ENCODE results near the gene SEC24A.
"Not testable (repeated sequence)": the region's sequence is repeated elsewhere in the genome, so short reads cannot be mapped to it uniquely, and the experiment has no call there.

Gene SEC24A

GRCh38 chr5:134648425-134649162 lies at the start of gene SEC24A:
TSS of gene SEC24A (plus strand) at chr5:134648785. CDS start at chr5:134649077, 292 bp downstream.
- Mint-ChIP-seq H3K27ac (peak within 1 kb of the TSS; percentile 100), H3K4me3 (peak within 1 kb of the TSS; percentile 100), H3K9me3 (no peaks in the 10 kb centered on the region), H3K36me3 (no peaks in the 10 kb centered on the region), H3K27me3 (no peaks in the 10 kb centered on the region), H3K4me1 (peaks cover 14% of the 10 kb centered on the region)
- peak; percentile 82 to 86 for DNase-seq (ENCODE audit: low spot score in 2 of 2)
- peak; percentile 85 for ATAC-seq (ENCODE audit: low read depth)

- not testable (repeated sequence) for H3K9me3 Mint-ChIP-seq; ATAC-seq (ENCODE audit: low read depth); H3K36me3 Mint-ChIP-seq; H3K27me3 Mint-ChIP-seq; DNase-seq (ENCODE audit: low spot score in 2 of 2); H3K4me1 Mint-ChIP-seq; H3K4me3 Mint-ChIP-seq; H3K27ac Mint-ChIP-seq
Measured at GRCh38 chr5:134599820-134600219, 48.8 kb upstream of the SEC24A start.

GRCh38 chr5:134600600-134600999 lies 48.0 kb upstream of the SEC24A start:
- Mint-ChIP-seq H3K36me3 (peaks cover 4% of the 10 kb centered on the region), H3K4me1 (no peaks in the 10 kb centered on the region), H3K27me3 (no peaks in the 10 kb centered on the region), H3K4me3 (no peak overlapping the region), H3K27ac (no peak overlapping the region), H3K9me3 (no peaks in the 10 kb centered on the region)
- DNase-seq (ENCODE audit: low spot score in 2 of 2) (no peak), ATAC-seq (ENCODE audit: low read depth) (no peak)

- DNase-seq (ENCODE audit: low spot score in 2 of 2) (no peak), ATAC-seq (ENCODE audit: low read depth) (no peak)
- Mint-ChIP-seq H3K36me3 (peaks cover 9% of the 10 kb centered on the region), H3K9me3 (no peaks in the 10 kb centered on the region), H3K4me3 (no peak overlapping the region), H3K27me3 (no peaks in the 10 kb centered on the region), H3K27ac (no peak overlapping the region), H3K4me1 (no peaks in the 10 kb centered on the region)
Measured at GRCh38 chr5:134603059-134603458, 45.5 kb upstream of the SEC24A start.

- Mint-ChIP-seq H3K36me3 (peaks cover 19% of the 10 kb centered on the region), H3K9me3 (no peaks in the 10 kb centered on the region), H3K4me1 (no peaks in the 10 kb centered on the region), H3K4me3 (no peak overlapping the region), H3K27me3 (no peaks in the 10 kb centered on the region), H3K27ac (peak overlapping the region; percentile 41)
- ATAC-seq (ENCODE audit: low read depth) (no peak), DNase-seq (ENCODE audit: low spot score in 2 of 2) (no peak)
Measured at GRCh38 chr5:134604908-134605307, 43.7 kb upstream of the SEC24A start.

- ATAC-seq (ENCODE audit: low read depth) (no peak), DNase-seq (ENCODE audit: low spot score in 2 of 2) (no peak)
- no peaks in the 10 kb centered on the region for H3K4me1 Mint-ChIP-seq
- H3K9me3 Mint-ChIP-seq: no peaks in the 10 kb centered on the region
- no peaks in the 10 kb centered on the region for H3K27me3 Mint-ChIP-seq
- peaks cover 22% of the 10 kb centered on the region for H3K36me3 Mint-ChIP-seq
- no peak overlapping the region for H3K4me3 Mint-ChIP-seq
- H3K27ac Mint-ChIP-seq: no peak overlapping the region
Measured at GRCh38 chr5:134606726-134607125, 41.9 kb upstream of the SEC24A start.

- H3K9me3 Mint-ChIP-seq: no peaks in the 10 kb centered on the region
- H3K4me3 Mint-ChIP-seq: no peak overlapping the region
- ATAC-seq (ENCODE audit: low read depth) (no peak), DNase-seq (ENCODE audit: low spot score in 2 of 2) (no peak)
- no peaks in the 10 kb centered on the region for H3K27me3 Mint-ChIP-seq
- H3K36me3 Mint-ChIP-seq: peaks cover 25% of the 10 kb centered on the region
- no peaks in the 10 kb centered on the region for H3K4me1 Mint-ChIP-seq
- peak overlapping the region; percentile 43 for H3K27ac Mint-ChIP-seq
Measured at GRCh38 chr5:134608555-134608954, 40.0 kb upstream of the SEC24A start.

GRCh38 chr5:134609232-134609851 lies 39.2 kb upstream of the SEC24A start:
- no peak for ATAC-seq (ENCODE audit: low read depth)
- no peaks in the 10 kb centered on the region for H3K27me3 Mint-ChIP-seq
- H3K4me3 Mint-ChIP-seq: no peak overlapping the region
- no peak for DNase-seq (ENCODE audit: low spot score in 2 of 2)
- H3K36me3 Mint-ChIP-seq: peaks cover 29% of the 10 kb centered on the region
- no peak overlapping the region for H3K27ac Mint-ChIP-seq
- no peaks in the 10 kb centered on the region for H3K9me3 Mint-ChIP-seq
- H3K4me1 Mint-ChIP-seq: no peaks in the 10 kb centered on the region

- no peaks in the 10 kb centered on the region for H3K27me3 Mint-ChIP-seq
- ATAC-seq (ENCODE audit: low read depth) (no peak), DNase-seq (ENCODE audit: low spot score in 2 of 2) (no peak)
- no peaks in the 10 kb centered on the region for H3K4me1 Mint-ChIP-seq
- no peak overlapping the region for H3K4me3 Mint-ChIP-seq
- H3K9me3 Mint-ChIP-seq: no peaks in the 10 kb centered on the region
- H3K36me3 Mint-ChIP-seq: peaks cover 31% of the 10 kb centered on the region
- no peak overlapping the region for H3K27ac Mint-ChIP-seq
Measured at GRCh38 chr5:134610725-134611124, 37.9 kb upstream of the SEC24A start.

- DNase-seq (ENCODE audit: low spot score in 2 of 2) (no peak), ATAC-seq (ENCODE audit: low read depth) (no peak)
- peaks cover 32% of the 10 kb centered on the region for H3K36me3 Mint-ChIP-seq
Measured at GRCh38 chr5:134611515-134611914, 37.1 kb upstream of the SEC24A start.

GRCh38 chr5:134614450-134615085 lies 34.0 kb upstream of the SEC24A start:
- ATAC-seq (ENCODE audit: low read depth) (no peak), DNase-seq (ENCODE audit: low spot score in 2 of 2) (no peak)
- no peaks in the 10 kb centered on the region for H3K9me3 Mint-ChIP-seq
- no peak overlapping the region for H3K27ac Mint-ChIP-seq
- no peak overlapping the region for H3K4me3 Mint-ChIP-seq
- no peaks in the 10 kb centered on the region for H3K27me3 Mint-ChIP-seq
- no peaks in the 10 kb centered on the region for H3K4me1 Mint-ChIP-seq
- peaks cover 23% of the 10 kb centered on the region for H3K36me3 Mint-ChIP-seq

More at GRCh38 chr5:134611515-134611914, 37.1 kb upstream of the SEC24A start:
- H3K9me3 Mint-ChIP-seq: no peaks in the 10 kb centered on the region
- no peaks in the 10 kb centered on the region for H3K4me1 Mint-ChIP-seq
- no peak overlapping the region for H3K27ac Mint-ChIP-seq
- no peaks in the 10 kb centered on the region for H3K27me3 Mint-ChIP-seq
- H3K4me3 Mint-ChIP-seq: no peak overlapping the region

GRCh38 chr5:134620634-134621033 lies 28.0 kb upstream of the SEC24A start:
- Mint-ChIP-seq H3K9me3 (no peaks in the 10 kb centered on the region), H3K4me3 (no peak overlapping the region), H3K27ac (no peak overlapping the region), H3K4me1 (peaks cover 10% of the 10 kb centered on the region), H3K36me3 (peaks cover 17% of the 10 kb centered on the region), H3K27me3 (no peaks in the 10 kb centered on the region)
- ATAC-seq (ENCODE audit: low read depth) (no peak), DNase-seq (ENCODE audit: low spot score in 2 of 2) (no peak)

- Mint-ChIP-seq H3K27me3 (no peaks in the 10 kb centered on the region), H3K9me3 (no peaks in the 10 kb centered on the region), H3K27ac (no peak overlapping the region), H3K4me1 (peaks cover 15% of the 10 kb centered on the region), H3K36me3 (peaks cover 10% of the 10 kb centered on the region), H3K4me3 (no peak overlapping the region)
- ATAC-seq (ENCODE audit: low read depth) (no peak), DNase-seq (ENCODE audit: low spot score in 2 of 2) (no peak)
Measured at GRCh38 chr5:134625559-134625958, 23.0 kb upstream of the SEC24A start.

GRCh38 chr5:134626369-134627014 lies 22.1 kb upstream of the SEC24A start:
- DNase-seq (ENCODE audit: low spot score in 2 of 2) (no peak), ATAC-seq (ENCODE audit: low read depth) (no peak)
- Mint-ChIP-seq H3K9me3 (no peaks in the 10 kb centered on the region), H3K36me3 (peaks cover 10% of the 10 kb centered on the region), H3K4me1 (peaks cover 15% of the 10 kb centered on the region), H3K27ac (peak overlapping the region; percentile 81), H3K27me3 (no peaks in the 10 kb centered on the region), H3K4me3 (no peak overlapping the region)

Data from memory B cell (primary cell).